Liver (tissue), 3 donors: ENCODE results near the gene ABCA6.

Source experiments
- CTCF ChIP-seq: fragments of 150-350 bp; IDR thresholded peaks from 2 replicates; pipeline ENCODE4 v1.5.1; 2017; ENCODE audit warnings: improper control_type of control experiment, low read depth, low read length; ENCODE audit not compliant: missing input control
- FOXA1 ChIP-seq: IDR thresholded peaks from 2 replicates; pipeline ENCODE4 v1.6.1; 2016; ENCODE audit warnings: antibody characterized with exemption
- RAD21 ChIP-seq, 2 donors: IDR thresholded peaks; 2 replicates each; pipeline ENCODE4 v1.6.1; 2016; ENCODE audit warnings: antibody characterized with exemption in 2 of 2, mild to moderate bottlenecking in 2 of 2
- RXRA ChIP-seq, 2 donors: IDR thresholded peaks; 2 replicates each; pipeline ENCODE4 v1.6.1; 2017 to 2018; ENCODE audit warnings: antibody characterized with exemption in 2 of 2, mild to moderate bottlenecking in 1 of 2
- SP1 ChIP-seq: IDR thresholded peaks from 2 replicates; pipeline ENCODE4 v1.6.1; 2018; ENCODE audit warnings: antibody characterized with exemption, mild to moderate bottlenecking
- TAF1 ChIP-seq: conservative IDR thresholded peaks from 2 replicates; pipeline ENCODE4 v1.6.1; 2016; ENCODE audit warnings: antibody characterized with exemption, mild to moderate bottlenecking
- YY1 ChIP-seq: IDR thresholded peaks from 2 replicates; pipeline ENCODE4 v1.6.1; 2016; ENCODE audit warnings: antibody characterized with exemption, mild to moderate bottlenecking
- TF ChIP-seq, protein P1 (sequence below): IDR thresholded peaks from 2 replicates; pipeline ENCODE4 v1.6.1; 2016; ENCODE audit warnings: antibody characterized with exemption
- TF ChIP-seq, protein P2 (sequence below): IDR thresholded peaks from 2 replicates; pipeline ENCODE4 v1.6.1; 2016; ENCODE audit warnings: antibody characterized with exemption
- donor health status: healthy.
- donor health status: healthy.

DNA sequence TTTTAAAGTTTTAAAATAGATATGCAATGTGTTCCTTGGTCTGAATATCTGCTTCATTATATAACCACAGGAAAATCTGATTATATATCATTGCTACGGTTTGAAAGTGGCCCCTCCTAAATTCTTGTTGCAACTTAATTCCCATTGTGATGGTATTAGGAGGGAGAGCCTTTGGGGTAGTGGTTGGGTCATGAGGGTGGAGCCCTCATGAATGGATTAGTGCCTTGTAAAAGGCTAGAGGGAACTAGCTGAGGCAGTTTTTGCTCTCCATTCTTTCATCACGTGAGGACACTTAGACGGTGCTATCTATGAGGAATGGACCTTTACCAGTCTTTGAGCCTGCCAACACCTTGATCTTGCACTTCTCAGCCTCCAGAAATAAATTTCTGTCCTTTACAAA, 7.6 kb downstream of the ABCA6 start:
- TF ChIP-seq CTCF (no peak), FOXA1 (no peak), YY1 (no peak), TAF1 (no peak), RAD21 (IDR thresholded peaks at IDR 0.05) (no peak), RXRA (IDR thresholded peaks at IDR 0.05) (no peak), SP1 (no peak)
- TF ChIP-seq, protein P1, sequence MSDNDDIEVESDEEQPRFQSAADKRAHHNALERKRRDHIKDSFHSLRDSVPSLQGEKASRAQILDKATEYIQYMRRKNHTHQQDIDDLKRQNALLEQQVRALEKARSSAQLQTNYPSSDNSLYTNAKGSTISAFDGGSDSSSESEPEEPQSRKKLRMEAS, result no peak
- TF ChIP-seq, protein P2, sequence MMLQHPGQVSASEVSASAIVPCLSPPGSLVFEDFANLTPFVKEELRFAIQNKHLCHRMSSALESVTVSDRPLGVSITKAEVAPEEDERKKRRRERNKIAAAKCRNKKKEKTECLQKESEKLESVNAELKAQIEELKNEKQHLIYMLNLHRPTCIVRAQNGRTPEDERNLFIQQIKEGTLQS, result no peak
